Hypothalamus (tissue), 51 donors: ENCODE measurements around the gene ATG10.
"Not testable (repeated sequence)": the region's sequence is repeated elsewhere in the genome, so short reads cannot be mapped to it uniquely, and the experiment has no call there.

Source experiments
- DNase-seq, 51 donors: peaks; one replicate each; lab custom pipeline; 2025; lab: John Stamatoyannopoulos, UW

ATG10 gene

DNA sequence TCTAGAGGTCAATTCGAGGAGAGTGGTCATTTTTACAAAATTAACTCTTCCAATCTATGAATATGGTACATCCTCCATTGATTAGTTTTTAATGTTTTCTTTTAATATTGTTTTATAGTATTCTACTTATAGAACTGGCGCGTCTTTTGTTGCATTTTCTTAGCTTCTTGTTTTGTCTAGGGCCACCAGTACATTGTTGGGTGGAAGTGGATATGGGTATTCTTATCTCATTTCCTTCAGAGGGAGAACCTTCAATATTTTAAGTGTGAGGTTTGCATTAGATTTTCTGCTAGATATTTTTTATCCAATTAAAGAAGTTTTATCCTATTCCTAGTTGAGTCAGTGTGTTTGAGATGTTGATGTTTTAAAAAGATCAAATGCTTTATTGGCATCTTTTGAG lies 236.5 kb downstream of the ATG10 start:
- DNase-seq = no peak

DNA sequence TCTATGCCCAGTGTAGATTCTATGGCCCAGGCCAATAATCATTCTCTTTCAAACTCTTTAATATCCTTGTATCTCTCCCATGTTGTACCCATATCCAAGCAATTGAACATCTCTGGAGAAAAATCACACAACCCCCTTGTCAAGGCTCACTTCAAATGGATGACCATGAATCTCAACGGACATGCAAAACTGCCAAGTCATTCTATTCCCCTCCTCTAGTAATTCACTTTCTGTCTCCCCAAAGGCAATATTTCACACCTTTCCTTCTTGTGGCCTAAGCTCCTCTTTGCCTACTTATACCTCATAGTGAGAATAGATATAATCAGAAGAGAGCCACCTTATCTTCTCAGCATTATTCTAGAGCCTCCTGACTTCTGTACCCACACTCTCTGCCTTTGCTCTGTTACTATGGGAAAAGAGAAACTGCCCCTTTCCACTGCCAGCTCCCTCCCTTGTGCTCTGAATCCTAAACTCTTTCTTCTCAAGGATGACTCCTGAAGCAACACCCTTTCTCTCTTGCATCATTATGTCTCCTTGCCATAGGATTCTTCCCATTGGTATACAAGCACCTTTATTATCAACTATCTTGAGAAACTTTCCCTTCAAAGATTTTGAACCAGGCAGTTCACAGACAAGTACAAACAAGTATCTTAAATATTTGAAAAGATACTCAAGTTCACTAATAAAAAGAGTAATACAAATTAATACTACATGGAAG lies 240.2 kb downstream of the ATG10 start:
- DNase-seq = no peak

GRCh38 chr5:82217917-82218316 lies 246.1 kb downstream of the ATG10 start:
- no peak for DNase-seq

GRCh38 chr5:82218374-82219156 lies 246.7 kb downstream of the ATG10 start:
- DNase-seq = peak in 1 of 51 donors; percentile 29

GRCh38 chr5:82221020-82221419 lies 249.2 kb downstream of the ATG10 start:
- DNase-seq = no peak

- DNase-seq = no peak
Measured at GRCh38 chr5:82222597-82223574, 251.1 kb downstream of the ATG10 start.

- DNase-seq = peak in 45 of 51 donors; percentile 1 to 66 (median 19)
Measured at GRCh38 chr5:82225525-82226172, 253.8 kb downstream of the ATG10 start.

DNA sequence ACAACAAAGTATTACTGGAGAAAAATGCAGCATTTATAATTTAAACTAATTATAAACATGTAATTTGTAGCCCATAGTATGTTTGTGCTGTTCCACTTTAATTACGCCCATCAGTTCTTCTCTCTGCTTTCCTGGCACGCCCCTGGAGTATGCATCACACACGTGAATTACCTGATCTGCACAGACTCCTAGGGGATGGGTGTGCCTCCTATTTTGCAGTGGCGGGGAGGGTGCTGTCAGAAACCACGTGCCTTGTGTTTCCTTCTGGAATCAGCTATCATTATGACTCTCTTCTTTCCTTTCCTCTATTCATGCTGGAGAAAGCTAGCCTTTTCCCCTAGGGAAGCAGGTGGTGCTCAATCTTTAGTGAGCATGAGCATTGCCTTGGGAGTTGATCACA lies 263.1 kb downstream of the ATG10 start:
- no peak for DNase-seq

DNA sequence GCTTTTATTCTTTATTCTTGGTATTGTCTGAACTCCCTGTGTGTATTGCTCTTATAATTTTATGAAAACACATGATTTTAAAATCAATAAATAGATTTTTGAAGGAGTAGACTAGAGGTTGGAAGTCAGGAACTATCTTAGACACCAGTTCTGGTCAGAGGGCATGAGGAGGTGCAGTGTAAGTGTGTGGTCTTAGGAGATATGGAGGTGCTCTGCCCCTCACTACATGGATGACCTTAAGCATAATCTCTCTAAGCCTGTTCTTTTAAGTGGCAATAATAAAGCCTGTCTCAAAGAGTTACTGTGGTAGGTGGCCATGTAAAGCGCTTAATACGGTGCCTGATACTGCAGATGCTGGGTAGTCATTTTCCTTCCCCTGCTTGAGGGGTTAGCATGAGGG lies 272.3 kb downstream of the ATG10 start:
- no peak for DNase-seq

DNA sequence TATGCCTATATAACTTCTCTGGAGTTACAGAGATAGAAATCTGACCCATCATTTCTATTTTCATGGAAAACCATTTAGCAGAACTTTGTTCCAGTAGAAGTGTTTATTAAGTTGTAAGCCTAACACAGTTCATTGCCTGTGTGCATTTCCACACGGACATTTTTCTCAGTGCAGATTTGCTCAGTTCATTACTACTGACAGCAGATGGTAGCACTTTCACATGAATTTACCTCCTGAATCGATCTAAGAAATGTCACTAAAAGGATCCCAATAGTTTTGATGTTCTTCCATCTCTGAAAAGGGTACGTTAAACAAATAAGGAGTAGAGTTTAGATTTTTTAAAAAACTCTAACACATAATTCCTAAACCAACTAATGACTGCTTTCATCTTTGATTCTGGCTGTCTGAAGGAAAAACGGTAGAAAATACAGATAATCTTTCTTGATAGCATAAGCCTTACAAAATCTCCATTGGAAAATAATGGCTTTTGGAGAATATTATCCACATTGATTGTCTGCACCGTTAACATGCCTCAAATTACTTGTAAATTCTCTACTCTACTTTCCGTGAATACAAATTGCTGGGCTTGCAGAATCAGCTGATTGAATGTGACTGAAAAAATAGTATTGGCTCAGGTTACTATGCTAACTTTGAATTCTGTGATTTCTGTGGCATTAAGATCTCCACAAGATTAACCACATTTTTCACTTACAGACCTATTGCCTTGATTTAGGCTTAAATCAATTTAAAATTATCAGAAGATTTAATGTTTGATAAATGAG lies 273.2 kb downstream of the ATG10 start:
- DNase-seq = no peak

- no peak for DNase-seq
Measured at GRCh38 chr5:82246960-82247574, 275.2 kb downstream of the ATG10 start.

GRCh38 chr5:82252744-82253143 lies 280.9 kb downstream of the ATG10 start:
- DNase-seq = no peak

DNA sequence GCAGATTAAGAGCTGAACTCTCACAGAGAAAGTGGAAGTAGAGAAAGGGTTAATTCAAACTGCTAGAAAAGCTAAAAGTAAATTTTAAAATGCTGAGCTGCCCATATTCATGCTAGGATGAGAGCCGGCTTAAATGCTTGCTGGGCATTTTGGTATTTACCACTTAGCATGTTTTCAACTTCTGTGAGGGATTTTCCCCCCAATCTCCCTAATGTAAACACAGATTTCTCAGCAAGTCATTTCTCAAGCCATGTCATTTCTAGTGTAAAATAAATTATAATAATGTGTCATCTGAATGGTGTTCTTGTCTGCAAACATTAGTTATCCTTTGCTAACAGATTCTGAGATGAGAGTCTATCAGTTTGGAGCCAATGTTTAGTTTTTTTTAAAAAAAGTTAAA lies 284.0 kb downstream of the ATG10 start:
- DNase-seq = no peak

- no peak for DNase-seq
Measured at GRCh38 chr5:82257247-82257646, 285.4 kb downstream of the ATG10 start.

GRCh38 chr5:82257729-82258128 lies 285.9 kb downstream of the ATG10 start:
- DNase-seq = no peak

- DNase-seq = peak in 1 of 51 donors; percentile 3
Measured at GRCh38 chr5:82259172-82259800, 287.5 kb downstream of the ATG10 start.

DNA sequence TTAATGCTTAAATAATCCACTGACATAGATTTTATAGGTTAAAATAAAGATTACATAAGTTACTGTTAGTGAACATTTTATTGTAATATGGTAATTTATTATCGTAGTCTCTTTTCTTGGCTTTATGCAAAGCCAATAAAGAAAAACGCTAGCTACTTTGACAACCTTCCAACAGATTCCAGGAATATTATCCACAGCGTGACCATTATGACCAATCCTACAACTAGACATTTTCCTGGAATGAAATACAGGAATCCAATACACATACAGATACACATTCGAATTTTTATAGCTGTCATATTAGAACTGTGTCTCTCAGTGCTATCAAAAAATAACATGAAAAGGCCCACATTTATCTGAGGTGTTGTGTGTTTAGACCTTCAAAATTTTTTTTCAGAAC lies 293.2 kb downstream of the ATG10 start:
- DNase-seq = no peak

GRCh38 chr5:82267297-82267933 lies 295.6 kb downstream of the ATG10 start:
- not testable (repeated sequence) for DNase-seq
